Posterior vena cava (tissue), 2 donors: ENCODE results near the gene ANKMY1. TPM values are rescaled to one million over a fixed set of nuclear protein-coding genes. Genes with fewer than 3 reads are reported as not detected.

Source experiments
- DNase-seq: peaks from one replicate; pipeline ENCODE4 v3.0.0-alpha.2; 2020; ENCODE audit warnings: low spot score
- intact Hi-C, 2 donors: fragments of 100-400 bp; cut with DNase I; formaldehyde crosslinking; loops; one replicate each; pipeline versions ENCODE4 v1.14.1 to v1.14.2; 2022 to 2023
- total RNA-seq, 2 donors: library from RNA; stranded (reverse); fragmentation: NEBNext Ultra II Directional; extraction: Animal tissue kit (Norgen Biotek cat#: 25700); gene quantifications; one replicate each; pipeline ENCODE4 v1.2.1, GENCODE V29; 2021
- donor health status: DM: yes; HTN: yes; CAD: no.
- donor health status: DM: yes; HTN: yes; CAD: no.

The ANKMY1 gene
- total RNA-seq, 2 donors from 2014 or later, result 7.1 to 12.9 TPM

DNA sequence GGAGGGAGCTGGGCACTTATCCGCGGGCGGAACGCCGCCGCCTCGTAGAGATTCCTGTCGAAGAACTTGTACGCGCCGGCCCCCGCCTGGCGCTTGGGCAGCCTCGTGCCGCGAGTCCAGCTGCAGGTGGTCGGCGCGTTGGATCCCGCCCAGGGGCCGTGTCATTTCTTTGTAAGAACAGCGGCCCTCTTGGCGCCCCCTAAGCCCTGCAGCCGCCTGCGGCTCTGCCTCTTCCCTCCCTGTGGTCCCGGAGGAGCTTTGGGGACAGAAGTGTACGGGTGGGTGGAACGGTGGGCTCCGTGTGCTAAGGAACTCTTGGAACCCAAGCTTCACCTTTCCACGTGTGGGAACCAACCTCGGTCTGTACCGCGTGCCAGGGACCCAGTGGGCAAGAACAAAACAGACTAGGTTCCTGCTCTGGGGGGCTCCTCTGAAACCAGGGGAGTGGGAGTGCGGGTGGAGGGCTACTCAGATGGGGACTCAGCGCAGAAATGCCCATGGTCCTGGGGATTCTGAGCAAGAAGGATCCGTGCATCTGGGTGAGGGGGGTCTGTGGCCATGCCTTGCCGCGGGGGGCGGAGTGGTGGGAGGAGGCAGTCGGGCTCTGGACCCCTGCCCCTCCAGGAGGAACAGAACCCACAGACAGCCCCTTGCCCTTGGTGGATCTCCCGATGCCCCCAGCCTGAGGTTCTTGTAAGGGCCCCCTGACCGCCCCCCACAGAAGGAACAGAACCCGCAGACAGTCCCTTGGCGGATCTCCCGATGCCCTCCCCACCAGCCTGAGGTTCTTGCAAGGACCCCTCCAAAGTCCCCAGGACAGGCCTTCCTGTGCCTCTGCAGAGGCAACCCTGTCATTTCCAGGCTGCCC is 120.9 kb downstream of the ANKMY1 start:
- DNase-seq, result peak; percentile 83
- intact Hi-C loops, result loop anchor here (2.0 to 5.0 kb wide), 2 partner anchors 185 to 206 kb away; no protein-coding TSS in a partner anchor

DNA sequence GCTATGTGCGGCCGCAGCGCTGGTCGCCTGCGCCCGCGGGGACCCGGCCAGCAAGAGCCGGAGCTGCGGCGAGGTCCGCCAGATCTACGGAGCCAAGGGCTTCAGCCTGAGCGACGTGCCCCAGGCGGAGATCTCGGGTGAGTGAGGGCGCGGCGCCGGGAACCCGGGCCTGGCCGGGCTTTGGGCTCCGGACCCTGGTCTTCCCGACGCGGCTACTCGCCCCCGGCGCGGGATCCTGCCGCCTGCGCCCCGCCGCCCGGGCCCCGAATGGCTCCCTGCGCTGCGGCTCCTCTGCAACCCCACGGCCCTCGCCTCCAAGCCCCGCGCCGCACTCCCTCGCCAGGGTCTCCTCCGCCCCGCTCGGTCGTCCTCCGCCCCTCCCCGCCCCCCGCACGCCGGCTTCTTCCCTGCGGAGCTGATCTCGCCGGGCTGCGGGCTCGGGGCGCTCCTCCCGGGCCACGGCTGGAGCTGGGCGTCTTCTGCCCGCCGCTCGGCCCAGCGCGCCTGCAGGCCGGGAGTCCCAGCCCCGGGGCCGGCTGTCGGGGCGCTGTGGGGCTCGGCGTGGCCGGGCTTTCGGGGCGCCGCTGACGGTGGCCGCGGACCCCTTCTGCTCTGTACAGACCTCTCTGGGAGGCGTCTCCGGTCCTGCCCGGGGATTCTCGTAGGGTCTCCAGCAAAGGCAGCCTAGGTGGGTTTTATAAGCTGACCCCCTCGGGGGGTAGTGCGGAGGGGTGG is 121.7 kb downstream of the ANKMY1 start:
- DNase-seq, result peak; percentile 77
- intact Hi-C loops, result loop anchor here (2.0 to 5.0 kb wide), 2 partner anchors 184 to 205 kb away; no protein-coding TSS in a partner anchor

DNA sequence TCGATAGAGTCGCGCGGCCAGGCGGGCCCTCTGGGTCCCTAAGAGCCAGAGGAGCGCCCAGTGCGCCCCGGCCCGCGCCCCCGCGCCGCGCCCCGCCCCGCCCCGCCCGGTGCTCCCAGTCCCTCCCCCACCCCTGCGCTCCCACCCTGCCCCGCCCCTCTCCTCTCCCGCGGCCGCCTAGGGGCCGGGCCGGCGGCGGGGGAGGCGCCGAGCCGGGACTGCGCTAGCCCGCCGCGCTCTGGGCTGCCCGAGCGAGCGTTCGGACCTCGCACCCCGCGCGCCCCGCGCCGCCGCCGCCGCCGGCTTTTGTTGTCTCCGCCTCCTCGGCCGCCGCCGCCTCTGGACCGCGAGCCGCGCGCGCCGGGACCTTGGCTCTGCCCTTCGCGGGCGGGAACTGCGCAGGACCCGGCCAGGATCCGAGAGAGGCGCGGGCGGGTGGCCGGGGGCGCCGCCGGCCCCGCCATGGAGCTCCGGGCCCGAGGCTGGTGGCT is 122.3 kb downstream of the ANKMY1 start, which contains the start of gene GPC1:
TSS of gene GPC1 (plus strand) at position 207 of the 491 bp plus-strand sequence. CDS start at position 463, 256 bp downstream.
- intact Hi-C loops, result loop anchor here in 1 of 2 donors (5.0 kb wide), 1 partner anchor 183 kb away; no protein-coding TSS in a partner anchor

DNA sequence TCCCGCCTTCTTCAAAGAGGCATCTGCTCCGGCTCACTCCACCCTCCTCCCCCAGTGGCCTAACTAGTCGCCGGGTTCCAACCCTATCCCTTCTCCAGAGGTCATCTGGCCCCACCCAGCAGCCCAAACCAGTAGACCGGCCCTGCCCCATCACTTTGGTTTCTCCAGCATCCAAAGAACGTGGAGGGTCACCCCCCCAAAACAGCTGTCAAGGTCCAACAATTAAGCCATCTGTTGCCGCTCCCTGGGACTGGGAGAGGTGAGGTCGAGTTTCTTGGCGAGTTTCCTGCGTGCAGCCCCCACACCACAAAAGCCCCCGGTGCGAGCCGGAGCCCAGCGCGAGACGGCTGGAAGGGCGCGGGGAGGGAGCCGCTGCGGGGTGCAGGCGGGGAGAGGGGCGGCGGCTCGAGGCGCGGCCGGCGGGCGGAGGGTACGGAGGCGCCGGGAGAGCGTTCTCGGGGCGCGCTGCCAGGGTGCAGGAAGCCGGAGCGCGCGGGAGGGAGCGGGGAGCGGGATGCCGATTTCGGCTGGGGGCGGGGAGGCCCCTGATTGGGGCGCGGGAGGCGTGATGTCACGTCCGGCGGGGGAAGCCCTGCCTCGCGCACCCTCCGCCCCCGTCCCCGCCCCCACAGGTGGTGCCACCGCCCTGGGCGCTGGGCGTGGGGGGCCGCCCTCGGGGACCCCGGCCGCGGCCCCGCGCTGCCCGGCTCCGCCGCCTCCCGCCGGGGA is 122.9 kb downstream of the ANKMY1 start:
- intact Hi-C loops, result loop anchor here in 1 of 2 donors (5.0 kb wide), 2 partner anchors 48 to 183 kb away; no protein-coding TSS in a partner anchor

More for the DNA sequence above, 122.3 kb downstream of the ANKMY1 start, which contains the start of gene GPC1:
- peak; percentile 88 for DNase-seq

DNA sequence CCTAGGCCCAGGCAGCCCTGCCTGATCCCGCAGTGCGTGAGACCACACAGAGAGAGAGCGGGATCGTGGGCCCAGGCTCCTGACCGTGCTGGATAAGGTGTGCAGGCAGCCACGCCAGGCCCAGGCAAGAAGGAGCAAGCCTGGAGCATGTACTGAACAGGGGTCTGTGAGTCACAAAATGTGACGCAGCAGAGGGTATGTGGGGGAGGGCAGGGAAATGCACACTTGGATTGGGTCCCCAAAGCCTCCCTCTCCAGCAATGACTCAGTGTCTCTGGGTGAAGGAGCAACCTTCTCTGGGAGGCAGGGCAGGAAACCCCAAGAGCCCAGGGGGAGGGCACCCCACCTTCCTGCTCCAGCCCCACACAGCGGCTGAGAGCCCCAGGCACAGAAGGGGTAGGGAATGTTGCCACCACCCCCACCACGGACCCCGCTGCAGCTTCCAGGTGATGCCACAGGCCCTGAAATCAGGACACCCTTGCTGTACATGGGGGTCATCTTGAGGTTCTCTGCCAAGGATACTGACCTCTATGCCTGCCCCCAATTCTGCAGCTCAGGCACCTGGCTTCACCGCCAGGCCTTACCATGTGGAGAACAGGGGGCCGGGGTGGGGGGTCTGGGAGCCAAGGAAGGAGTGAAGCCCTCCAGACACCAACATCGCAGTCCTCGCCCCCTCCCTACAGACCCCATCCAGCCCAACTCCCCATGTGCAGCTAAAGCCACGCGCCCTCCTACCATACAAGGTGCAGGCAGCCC is 123.6 kb downstream of the ANKMY1 start:
- peak; percentile 86 for DNase-seq
- intact Hi-C loops, result loop anchor here in 1 of 2 donors (5.0 kb wide), 1 partner anchor 47 kb away; no protein-coding TSS in a partner anchor

More for the DNA sequence above, 122.9 kb downstream of the ANKMY1 start:
- peak; percentile 97 for DNase-seq

DNA sequence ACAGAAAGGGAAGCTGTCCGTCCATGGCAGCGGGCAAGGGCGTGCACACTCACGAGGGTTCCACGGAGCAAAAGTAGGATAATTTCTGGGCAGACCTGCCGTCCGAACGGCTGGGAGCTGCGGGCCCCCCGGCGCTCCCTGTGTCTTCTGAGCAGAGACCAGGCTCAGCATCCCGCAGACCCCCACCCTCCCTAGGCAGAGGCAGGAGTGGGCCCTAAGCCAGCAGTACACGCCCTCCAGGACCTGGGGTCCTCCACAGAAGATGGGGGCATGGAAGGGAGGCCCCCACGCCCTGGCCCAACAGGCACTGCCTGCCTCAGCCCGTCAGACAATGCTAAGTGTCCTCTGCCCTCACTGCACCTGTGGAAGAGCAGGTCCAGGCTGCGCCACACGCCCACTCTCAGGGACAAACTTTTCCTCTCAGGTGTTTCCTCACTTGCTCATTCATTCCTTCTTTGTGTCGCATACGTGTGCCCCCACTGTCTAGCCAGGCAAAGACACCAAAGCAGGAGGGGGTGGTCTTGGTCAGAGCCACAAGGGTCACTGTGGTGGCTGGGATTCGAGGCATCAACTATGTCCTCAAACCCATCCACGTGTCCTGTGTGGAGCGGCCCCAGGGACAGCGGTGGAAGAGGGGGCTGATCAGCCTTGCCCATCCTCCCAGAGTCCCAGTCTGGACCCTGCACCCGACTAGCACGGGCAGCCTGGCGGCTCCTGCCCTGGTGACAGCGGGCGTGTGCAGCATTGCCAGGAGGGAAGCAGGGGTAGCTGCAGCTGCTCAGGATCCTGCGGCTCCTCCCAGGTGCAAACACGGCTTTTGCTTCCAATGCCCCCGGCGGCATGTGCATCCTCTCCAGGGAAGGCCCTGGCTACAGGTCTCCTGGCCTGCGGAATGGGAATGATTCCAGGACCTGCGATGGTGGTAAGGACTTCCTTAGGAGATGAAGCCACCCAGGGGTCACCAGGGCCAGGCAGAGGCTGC is 124.7 kb downstream of the ANKMY1 start:
- intact Hi-C loops, result loop anchor here in 1 of 2 donors (5.0 kb wide), 1 partner anchor 46 kb away; no protein-coding TSS in a partner anchor
- peak; percentile 71 for DNase-seq

DNA sequence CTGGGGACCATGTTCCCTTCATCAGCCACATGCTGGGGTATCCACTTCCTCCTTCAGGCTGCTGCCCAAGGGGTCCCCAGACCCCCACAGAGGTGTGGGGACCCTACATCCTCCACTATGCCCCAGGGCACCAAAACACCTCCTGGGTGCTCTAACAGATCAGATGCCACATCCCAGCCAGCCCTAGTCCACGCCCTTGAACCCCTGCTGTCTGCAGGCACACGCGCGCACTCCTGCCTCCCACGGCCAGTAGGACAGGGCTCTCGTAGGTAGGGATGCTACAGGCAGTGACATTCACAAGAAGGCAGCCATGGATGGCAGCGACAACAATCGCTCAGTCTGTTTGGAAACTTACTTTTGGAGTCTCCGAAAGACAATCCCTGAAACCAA is 125.4 kb downstream of the ANKMY1 start:
- intact Hi-C loops, result loop anchor here in 1 of 2 donors (5.0 kb wide), 1 partner anchor 45 kb away; no protein-coding TSS in a partner anchor
- DNase-seq, result peak; percentile 38

DNA sequence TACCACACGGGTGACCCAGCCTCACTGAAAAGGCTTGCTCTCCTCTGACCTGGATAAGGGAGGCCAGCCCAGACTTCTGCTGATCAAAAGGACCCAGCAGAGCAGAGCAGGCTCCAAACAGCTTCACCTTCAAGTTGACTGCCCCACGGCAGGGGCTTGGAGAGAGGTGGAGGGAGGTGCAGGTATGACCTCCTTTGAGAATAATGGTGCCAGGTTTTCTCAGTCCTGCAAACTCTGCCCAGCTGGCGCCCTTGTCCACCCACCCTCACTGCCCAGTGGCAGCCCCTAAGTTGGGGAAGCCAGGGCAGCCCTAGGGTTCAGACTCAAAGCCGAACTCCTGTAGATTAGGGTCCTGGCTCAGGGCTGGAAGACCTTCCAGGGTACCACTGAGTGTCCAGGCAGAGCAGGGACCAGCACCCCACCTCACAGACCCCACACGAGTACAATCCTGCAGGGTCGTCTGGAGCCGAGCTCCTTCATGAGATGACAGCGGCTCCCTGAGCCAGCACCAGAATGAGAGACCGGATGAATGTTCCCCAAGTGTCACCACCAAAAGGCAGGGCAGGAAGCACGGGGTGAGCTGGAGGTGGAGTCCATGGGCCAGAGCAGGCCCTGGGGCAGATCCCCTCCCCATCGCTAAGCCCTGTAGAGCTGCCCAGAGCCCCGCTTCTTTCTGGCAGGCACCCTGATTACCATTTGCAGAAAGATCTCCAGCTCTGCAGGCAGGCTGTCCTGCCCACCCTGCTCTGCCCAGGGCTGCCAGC is 125.9 kb downstream of the ANKMY1 start:
- peak; percentile 45 for DNase-seq
- intact Hi-C loops, result loop anchor here (2.0 to 5.0 kb wide), 2 partner anchors 45 to 199 kb away; no protein-coding TSS in a partner anchor

DNA sequence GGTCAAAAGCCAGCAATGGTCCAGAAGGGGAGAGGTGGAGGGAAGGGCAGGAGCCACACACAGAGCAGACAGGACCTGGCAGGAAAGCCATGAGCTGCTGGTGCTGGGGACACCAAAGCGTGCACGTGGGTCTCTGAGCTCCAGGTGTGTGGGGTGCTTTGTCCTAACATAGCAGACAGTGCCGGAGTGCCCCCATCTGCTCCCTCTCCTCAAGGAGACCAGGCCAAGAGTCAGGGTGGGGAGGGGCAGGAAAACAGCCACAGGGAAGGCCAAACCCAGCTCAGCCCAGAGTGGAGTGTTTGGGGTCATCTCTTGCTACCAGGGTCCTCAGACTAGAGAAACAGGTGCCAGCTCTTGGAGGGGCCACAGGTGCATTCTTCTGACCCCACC is 126.5 kb downstream of the ANKMY1 start:
- intact Hi-C loops, result loop anchor here (2.0 to 5.0 kb wide), 2 partner anchors 44 to 198 kb away; no protein-coding TSS in a partner anchor

DNA sequence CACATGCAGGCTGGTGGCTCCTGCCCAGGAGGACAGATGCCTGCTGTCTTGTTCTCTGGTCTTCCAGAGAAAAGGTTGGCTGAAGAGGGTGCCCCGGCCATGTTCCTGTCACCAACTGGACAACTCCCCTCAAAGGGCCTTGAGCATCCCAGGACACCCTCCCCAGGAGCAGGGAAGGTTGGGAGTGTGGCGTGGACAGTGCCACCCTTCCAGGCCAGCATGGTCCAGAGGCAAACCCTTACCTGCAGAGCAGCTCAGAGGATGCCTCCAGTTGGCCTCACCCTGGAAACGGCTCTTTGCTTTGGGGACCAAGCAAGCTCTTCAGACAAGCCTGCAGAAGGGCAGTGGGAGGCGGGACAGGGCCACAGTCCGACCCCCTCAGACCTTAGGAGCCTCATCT is 127.2 kb downstream of the ANKMY1 start:
- peak; percentile 64 for DNase-seq
- intact Hi-C loops, result loop anchor here (2.0 to 5.0 kb wide), 2 partner anchors 43 to 198 kb away; no protein-coding TSS in a partner anchor

More for the DNA sequence above, 126.5 kb downstream of the ANKMY1 start:
- no peak for DNase-seq

DNA sequence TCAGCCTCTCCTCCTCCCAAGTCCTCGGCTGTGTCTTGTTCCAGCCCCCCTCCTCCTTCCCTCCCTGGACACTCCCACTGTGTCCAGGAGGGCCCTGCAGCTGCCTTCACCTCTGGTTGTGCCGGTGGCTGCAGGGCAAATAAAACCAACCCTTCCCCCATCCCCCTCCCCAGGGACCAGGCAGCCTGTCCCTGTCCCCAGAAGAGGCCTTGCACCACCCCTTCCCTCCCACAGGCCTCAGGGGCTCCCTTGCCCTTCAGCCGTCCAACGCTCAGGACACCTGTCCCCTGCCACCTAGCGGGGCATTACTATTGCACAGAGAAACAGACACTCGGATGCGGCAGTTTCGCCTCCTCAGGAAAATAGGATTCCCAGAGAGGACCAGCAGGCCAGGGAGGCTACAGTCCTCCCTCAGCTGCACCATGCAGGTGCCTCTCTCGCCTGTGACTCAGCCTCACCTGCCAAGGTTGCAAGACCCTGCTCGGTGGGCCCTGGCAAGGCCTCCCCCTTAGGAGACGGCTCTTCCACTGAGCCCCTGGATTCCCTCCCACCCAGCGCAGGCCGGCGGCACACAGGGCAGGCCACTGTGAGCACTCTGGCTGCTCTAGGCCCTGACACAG is 127.8 kb downstream of the ANKMY1 start:
- intact Hi-C loops, result loop anchor here (2.0 to 5.0 kb wide), 2 partner anchors 43 to 197 kb away; no protein-coding TSS in a partner anchor
- peak; percentile 64 for DNase-seq
